Common myeloid progenitor, CD34-positive (primary cell): ENCODE measurements around the gene KRT75.

Experiments
- CTCF ChIA-PET: fragments of 350-600 bp; sonication (Branson Sonifier 250); formaldehyde crosslinking; loops from one replicate; lab custom pipeline; 2021; ENCODE audit warnings: antibody characterized with exemption; lab: Charles Lee
- POLR2A ChIA-PET: fragments of 350-600 bp; sonication (Branson Sonifier 250); formaldehyde crosslinking; loops from one replicate; lab custom pipeline; 2021; ENCODE audit warnings: antibody characterized with exemption; lab: Charles Lee
- DNase-seq, 3 donors: peaks; one replicate each; pipeline versions ENCODE4 v3.0.0 to v3.0.0-alpha.2; 2013
- H3K27ac ChIP-seq, 2 experiments: 1 replicate in 1 of 2; 2 replicates in 1 of 2; pipeline ENCODE4 v1.7.0; 2013; ENCODE audit warnings: inconsistent platforms in 2 of 2, low read length in 2 of 2, mild to moderate bottlenecking in 2 of 2, low read depth in 1 of 2, moderate library complexity in 1 of 2; ENCODE audit not compliant: severe bottlenecking in 2 of 2, insufficient read depth in 1 of 2, poor library complexity in 1 of 2
- H3K27me3 ChIP-seq, 5 experiments: replicated peaks in 2 of 5; 1 replicate in 3 of 5; 2 replicates in 2 of 5; pipeline versions ENCODE4 v1.6.1 to v1.7.0; 2013; ENCODE audit warnings: low read length in 4 of 5, mild to moderate bottlenecking in 2 of 5, moderate library complexity in 2 of 5, inconsistent platforms in 1 of 5; ENCODE audit not compliant: insufficient read depth in 5 of 5, control insufficient read depth in 4 of 5
- H3K36me3 ChIP-seq, 4 experiments: 1 replicate in 2 of 4; 2 replicates in 2 of 4; pipeline versions ENCODE4 v1.6.1 to v1.7.0; 2013; ENCODE audit warnings: low read length in 3 of 4, control low read depth in 1 of 4, mild to moderate bottlenecking in 1 of 4; ENCODE audit not compliant: control insufficient read depth in 4 of 4, insufficient read depth in 4 of 4
- H3K4me1 ChIP-seq, 4 experiments: 1 replicate in 3 of 4; 2 replicates in 1 of 4; pipeline versions ENCODE4 v1.6.1 to v1.7.1; 2013; ENCODE audit warnings: low read length in 3 of 4, mild to moderate bottlenecking in 3 of 4, control low read depth in 1 of 4, inconsistent platforms in 1 of 4, moderate library complexity in 1 of 4; ENCODE audit not compliant: control insufficient read depth in 4 of 4, insufficient read depth in 4 of 4; ENCODE audit errors: control extremely low read depth in 1 of 4
- H3K4me3 ChIP-seq, 7 experiments: 1 replicate in 4 of 7; 2 replicates in 3 of 7; pipeline versions ENCODE4 v1.5.1 to v1.7.0; 2013; ENCODE audit warnings: mild to moderate bottlenecking in 7 of 7, low read length in 6 of 7, moderate library complexity in 6 of 7, inconsistent platforms in 2 of 7, low read depth in 2 of 7, control low read depth in 1 of 7; ENCODE audit not compliant: insufficient read depth in 4 of 7, control insufficient read depth in 1 of 7; ENCODE audit errors: extremely low read depth in 1 of 7
- H3K9me3 ChIP-seq, 5 experiments: 1 replicate in 4 of 5; 2 replicates in 1 of 5; pipeline versions ENCODE4 v1.6.1 to v1.7.1; 2013; ENCODE audit warnings: low read length in 4 of 5, mild to moderate bottlenecking in 2 of 5, inconsistent platforms in 1 of 5, low read depth in 1 of 5, moderate library complexity in 1 of 5; ENCODE audit not compliant: control insufficient read depth in 4 of 5, insufficient read depth in 2 of 5; ENCODE audit errors: control extremely low read depth in 1 of 5
- WGBS: methylation state at CpG from one replicate; pipeline ENCODE4 v1.1.5; 2013; ENCODE audit not compliant: insufficient coverage; 5-methylcytosine and 5-hydroxymethylcytosine counted together

Gene KRT75

GRCh38 chr12:52440821-52441319 is 6.7 kb upstream of the KRT75 start:
- H3K27me3 ChIP-seq, result peaks cover 7 to 15% (median 12%) of the 10 kb centered on the region in 5 experiments
- no peak overlapping the region for H3K27ac ChIP-seq
- no peaks in the 10 kb centered on the region for H3K36me3 ChIP-seq
- DNase-seq, result no peak
- CTCF ChIA-PET, result no interaction called here
- POLR2A ChIA-PET, result no interaction called here
- H3K9me3 ChIP-seq, result peaks cover 0 to 1% (median 0%) of the 10 kb centered on the region in 5 experiments
- H3K4me1 ChIP-seq, result no peaks in the 10 kb centered on the region
- WGBS, result 100% methylated on average over 3 of the region's 5 CpGs
- H3K4me3 ChIP-seq, result no peak overlapping the region

GRCh38 chr12:52439845-52440244 is 5.7 kb upstream of the KRT75 start:
- no peak for DNase-seq
- POLR2A ChIA-PET, result no interaction called here
- Histone ChIP-seq H3K4me3 (no peak overlapping the region), H3K36me3 (no peaks in the 10 kb centered on the region), H3K27me3 (peaks cover 7 to 15% (median 12%) of the 10 kb centered on the region in 5 experiments), H3K27ac (no peak overlapping the region), H3K9me3 (peaks cover 0 to 1% (median 0%) of the 10 kb centered on the region in 5 experiments), H3K4me1 (no peaks in the 10 kb centered on the region)
- WGBS, result 80% methylated on average over 1 of the region's 2 CpGs
- CTCF ChIA-PET, result no interaction called here

DNA sequence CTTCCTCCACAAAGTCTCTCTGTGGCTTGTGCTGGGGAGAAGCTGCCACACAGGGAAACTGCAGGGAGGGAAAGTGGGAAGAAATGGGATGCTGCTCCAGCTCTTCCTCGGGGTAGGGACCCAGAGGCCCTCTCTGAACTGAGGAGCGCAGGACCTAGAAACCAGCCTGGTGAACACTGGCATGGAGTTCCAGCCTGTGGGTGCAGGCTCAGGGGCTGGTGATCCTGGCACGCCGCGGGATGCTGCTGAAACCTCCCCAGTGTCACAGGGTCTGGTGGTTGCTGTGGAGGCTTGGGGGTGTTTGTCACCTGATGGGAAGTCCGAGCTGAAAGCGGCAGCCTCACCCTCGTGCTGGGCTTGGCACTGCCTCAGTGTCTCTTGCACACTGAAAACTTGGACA is 5.2 kb upstream of the KRT75 start:
- ChIA-PET CTCF (no interaction called here), POLR2A (no interaction called here)

DNA sequence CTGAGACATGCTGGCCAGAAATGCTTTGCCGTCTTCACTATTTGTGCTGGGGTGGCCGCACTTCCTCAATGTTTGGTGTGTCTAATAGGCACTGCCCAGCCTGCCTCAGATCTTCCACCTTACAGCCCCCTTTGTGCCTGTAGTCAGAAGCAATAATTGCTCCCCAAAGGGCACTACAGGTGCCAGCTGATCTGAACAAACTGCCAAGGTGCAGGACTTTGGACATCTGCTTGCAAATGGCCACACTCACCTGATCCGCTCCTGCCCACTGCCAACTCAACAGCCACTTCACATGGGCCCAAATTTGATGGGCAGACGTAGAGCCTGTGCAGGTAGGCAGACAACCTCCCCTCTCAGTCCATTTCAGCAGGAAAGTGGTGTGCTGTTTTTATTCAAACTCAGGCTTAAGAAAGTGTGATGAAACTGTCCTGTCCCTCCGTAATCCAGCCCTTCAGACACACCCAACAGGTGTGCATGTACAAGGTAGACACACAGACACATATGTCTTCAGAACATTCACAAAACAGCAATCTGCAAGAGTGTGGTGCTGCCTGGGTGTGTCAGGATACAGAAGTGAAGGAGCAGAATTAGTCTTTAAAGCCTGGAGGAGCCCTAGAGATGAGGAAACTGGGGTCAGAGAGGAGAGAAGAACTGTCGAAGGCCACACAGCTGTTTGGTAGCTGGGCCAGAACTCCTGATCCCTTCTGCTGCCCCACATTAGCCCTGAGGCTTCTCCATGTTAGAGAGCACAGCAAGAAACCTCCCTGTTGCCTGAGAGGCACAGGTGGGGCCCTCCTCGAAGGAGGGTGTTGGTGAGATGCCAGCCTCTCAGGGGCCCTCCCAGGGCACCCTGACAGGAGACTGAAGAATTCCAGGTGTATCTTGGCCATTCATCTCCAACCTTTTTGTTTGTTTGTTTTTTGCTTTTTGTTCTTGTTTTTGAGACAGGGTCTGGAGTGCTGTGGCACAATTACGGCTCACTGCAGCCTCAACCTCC is 4.4 kb upstream of the KRT75 start:
- H3K27me3 ChIP-seq, result peaks cover 7 to 20% (median 12%) of the 10 kb centered on the region in 5 experiments
- no peak for DNase-seq
- no peaks in the 10 kb centered on the region for H3K36me3 ChIP-seq
- H3K27ac ChIP-seq, result no peak overlapping the region
- WGBS, result 93% methylated on average over 7 of the region's 8 CpGs
- POLR2A ChIA-PET, result no interaction called here
- peaks cover 0 to 1% (median 0%) of the 10 kb centered on the region in 5 experiments for H3K9me3 ChIP-seq
- H3K4me3 ChIP-seq, result no peak overlapping the region
- no peaks in the 10 kb centered on the region for H3K4me1 ChIP-seq
- CTCF ChIA-PET, result no interaction called here

More for the DNA sequence above, 5.2 kb upstream of the KRT75 start:
- H3K27me3 ChIP-seq, result peaks cover 7 to 18% (median 12%) of the 10 kb centered on the region in 5 experiments
- no peak overlapping the region for H3K4me3 ChIP-seq
- DNase-seq, result no peak
- H3K27ac ChIP-seq, result no peak overlapping the region
- H3K36me3 ChIP-seq, result no peaks in the 10 kb centered on the region
- peaks cover 0 to 1% (median 0%) of the 10 kb centered on the region in 5 experiments for H3K9me3 ChIP-seq
- 81% methylated on average over 7 of the region's 8 CpGs for WGBS
- H3K4me1 ChIP-seq, result no peaks in the 10 kb centered on the region

DNA sequence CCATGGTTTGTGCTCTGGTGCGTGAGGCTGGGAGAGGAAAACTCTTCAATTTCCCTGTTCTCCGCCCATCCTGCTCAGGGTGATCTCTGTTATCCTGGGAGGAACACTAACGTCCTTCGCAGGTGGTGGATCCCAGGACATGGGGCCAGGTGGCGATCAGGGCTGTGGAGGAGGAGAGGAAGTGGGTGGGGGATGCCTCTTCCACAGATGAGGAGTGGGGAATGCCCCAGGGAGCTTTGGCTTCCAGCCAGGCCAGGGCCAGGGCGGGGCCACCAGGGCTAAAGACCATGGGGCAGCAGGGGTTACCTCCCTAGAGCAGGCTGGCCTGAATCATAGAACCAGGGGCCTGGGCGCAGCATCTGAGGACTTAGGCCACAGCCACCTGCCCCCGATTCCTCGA is 3.3 kb upstream of the KRT75 start:
- Histone ChIP-seq H3K27me3 (peaks cover 7 to 20% (median 9%) of the 10 kb centered on the region in 5 experiments), H3K27ac (no peak overlapping the region), H3K4me3 (no peak overlapping the region), H3K36me3 (no peaks in the 10 kb centered on the region), H3K4me1 (no peaks in the 10 kb centered on the region), H3K9me3 (peaks cover 0 to 1% (median 0%) of the 10 kb centered on the region in 5 experiments)
- no peak for DNase-seq
- CTCF ChIA-PET, result no interaction called here
- POLR2A ChIA-PET, result no interaction called here
- 91% methylated on average over 8 of the region's 9 CpGs for WGBS

DNA sequence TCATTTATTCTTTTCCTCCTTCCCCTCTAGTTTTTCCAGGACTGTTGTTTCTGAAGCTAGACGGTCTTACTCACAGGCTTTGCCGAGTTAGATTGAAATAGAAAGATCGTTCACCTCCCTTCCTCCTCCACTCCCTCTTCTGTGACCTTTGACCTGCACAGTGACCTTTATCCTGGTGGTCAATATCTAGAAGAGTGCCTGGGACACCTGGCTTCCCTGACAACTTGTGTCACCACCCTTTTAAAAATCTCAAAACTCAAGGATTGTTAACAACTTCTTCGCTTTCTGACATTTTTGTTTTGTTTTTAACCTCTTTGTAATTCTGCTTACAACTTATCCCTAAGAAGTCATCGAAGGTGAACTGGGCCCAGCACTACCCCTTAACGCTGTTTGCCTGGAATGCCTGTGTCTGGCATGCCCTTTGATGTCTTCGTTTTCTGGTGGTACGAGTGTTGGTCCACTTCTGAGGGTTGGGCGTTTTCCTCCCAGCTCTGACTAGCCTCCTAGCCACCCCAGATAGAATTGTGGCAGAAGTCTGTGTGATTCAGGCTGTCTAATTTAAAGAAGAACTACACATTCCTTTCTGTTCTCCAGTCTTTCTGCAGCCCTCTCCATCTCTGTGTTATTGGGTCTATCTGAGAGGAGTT is 2.8 kb upstream of the KRT75 start:
- POLR2A ChIA-PET, result no interaction called here

More for the DNA sequence above, 2.8 kb upstream of the KRT75 start:
- CTCF ChIA-PET, result interaction anchor here (1.0 kb wide), 1 partner anchor 10 kb away, joined by 3 read pairs; no protein-coding TSS in a partner anchor
- Histone ChIP-seq H3K9me3 (peaks cover 0 to under 1% (median 0%) of the 10 kb centered on the region in 5 experiments), H3K4me1 (no peaks in the 10 kb centered on the region), H3K27me3 (peaks cover 2 to 20% (median 9%) of the 10 kb centered on the region in 5 experiments), H3K4me3 (no peak overlapping the region), H3K27ac (no peak overlapping the region), H3K36me3 (no peaks in the 10 kb centered on the region)
- 88% methylated on average over 6 of the region's 9 CpGs for WGBS
- no peak for DNase-seq
